H1 (cell line): Measurements from ENCODE around the gene CNGA1. TPM values are rescaled to one million over a fixed set of nuclear protein-coding genes. Genes with fewer than 3 reads are reported as not detected.

ENCODE experiments used
- CTCF ChIA-PET: fragments of 300-600 bp; sonication (Branson Sonifier 250); formaldehyde crosslinking; loops from one replicate; lab custom pipeline; 2021; ENCODE audit not compliant: partially characterized antibody; lab: Charles Lee
- POLR2A ChIA-PET: fragments of 300-600 bp; sonication (Branson Sonifier 250); formaldehyde crosslinking; loops from one replicate; lab custom pipeline; 2021; ENCODE audit warnings: inconsistent platforms; ENCODE audit not compliant: partially characterized antibody; lab: Charles Lee
- DNase-seq, 2 experiments: peaks; one replicate each; pipeline versions ENCODE4 v3.0.0 to v3.0.0-alpha.2; 2010 to 2022; ENCODE audit warnings: low spot score in 2 of 2, low read depth in 1 of 2, mixed read lengths in 1 of 2
- FAIRE-seq: peaks from 2 replicates; lab custom pipeline; 2011; peaks lifted over from hg19 to GRCh38; lab: Jason Lieb, UNC
- H2AFZ ChIP-seq: 2 replicates; pipeline ENCODE4 v1.8.1; 2012; ENCODE audit warnings: low read length, inconsistent platforms
- H2AK5ac ChIP-seq: 2 replicates; pipeline ENCODE4 v1.6.1; 2013; ENCODE audit warnings: low read depth, low read length
- H2BK120ac ChIP-seq: replicated peaks from 2 replicates; pipeline ENCODE3; 2013; ENCODE audit warnings: low read depth, low read length, inconsistent platforms
- H2BK12ac ChIP-seq: 2 replicates; pipeline ENCODE4 v1.6.1; 2013; ENCODE audit warnings: low read depth, low read length
- H2BK15ac ChIP-seq: 2 replicates; pipeline ENCODE4 v1.6.1; 2013; ENCODE audit warnings: low read length
- H2BK20ac ChIP-seq: 2 replicates; pipeline ENCODE4 v1.6.1; 2013; ENCODE audit warnings: low read length
- H2BK5ac ChIP-seq: 2 replicates; pipeline ENCODE4 v1.6.1; 2013; ENCODE audit warnings: low read depth, low read length
- H3K14ac ChIP-seq: 2 replicates; pipeline ENCODE4 v1.6.1; 2013; ENCODE audit warnings: inconsistent platforms; ENCODE audit not compliant: insufficient read length
- H3K18ac ChIP-seq: 2 replicates; pipeline ENCODE4 v1.6.1; 2013; ENCODE audit warnings: low read length; ENCODE audit errors: extremely low read depth
- H3K23ac ChIP-seq: 2 replicates; pipeline ENCODE4 v1.6.1; 2013; ENCODE audit warnings: inconsistent platforms; ENCODE audit not compliant: insufficient read length
- H3K23me2 ChIP-seq: 2 replicates; pipeline ENCODE4 v1.6.1; 2013; ENCODE audit warnings: low read depth, low read length
- H3K27ac ChIP-seq: 2 replicates; pipeline ENCODE4 v1.6.1; 2011; ENCODE audit warnings: low read depth, low read length, inconsistent platforms
- H3K27me3 ChIP-seq, 4 experiments: replicated peaks in 1 of 4; 1 replicate in 1 of 4; 2 replicates in 3 of 4; pipeline versions ENCODE4 v1.6.1 to v1.8.1; 2011 to 2013; ENCODE audit warnings: low read length in 3 of 4, mild to moderate bottlenecking in 3 of 4, inconsistent platforms in 2 of 4, mixed read lengths in 2 of 4, moderate library complexity in 1 of 4; ENCODE audit not compliant: control insufficient read depth in 3 of 4, insufficient read depth in 3 of 4; ENCODE audit errors: extremely low read depth in 1 of 4
- H3K36me3 ChIP-seq, 4 experiments: 2 replicates each; pipeline versions ENCODE4 v1.6.1 to v1.8.1; 2011 to 2013; ENCODE audit warnings: mild to moderate bottlenecking in 4 of 4, low read length in 3 of 4, moderate library complexity in 2 of 4, control low read depth in 1 of 4, inconsistent platforms in 1 of 4; ENCODE audit not compliant: insufficient read depth in 4 of 4, control insufficient read depth in 2 of 4
- H3K4ac ChIP-seq: replicated peaks from 2 replicates; pipeline ENCODE3; 2013; ENCODE audit warnings: low read length, low read depth, mixed read lengths, inconsistent platforms; ENCODE audit not compliant: insufficient read length
- H3K4me1 ChIP-seq, 4 experiments: replicated peaks in 1 of 4; 1 replicate in 1 of 4; 2 replicates in 3 of 4; pipeline versions ENCODE4 v1.6.1 to v1.8.1; 2011 to 2013; ENCODE audit warnings: low read length in 3 of 4, inconsistent platforms in 2 of 4, mixed read lengths in 1 of 4; ENCODE audit not compliant: insufficient read depth in 4 of 4, control insufficient read depth in 3 of 4
- H3K4me2 ChIP-seq, 2 experiments: 2 replicates each; pipeline versions ENCODE4 v1.6.1 to v1.8.1; 2011 to 2013; ENCODE audit warnings: low read depth in 2 of 2, low read length in 2 of 2, control low read depth in 1 of 2, inconsistent platforms in 1 of 2, mild to moderate bottlenecking in 1 of 2; ENCODE audit not compliant: insufficient read depth in 1 of 2
- H3K4me3 ChIP-seq, 4 experiments: fragments of 200-600, 300-600 bp in 1 of 4; sonication (generic), shearing (Covaris generic), sonication (Bioruptor Twin) in 1 of 4; 2 replicates each; pipeline versions ENCODE4 v1.5.1 to v1.8.1; 2011 to 2016; ENCODE audit warnings: low read length in 4 of 4, low read depth in 3 of 4, control low read depth in 2 of 4, inconsistent platforms in 2 of 4, mild to moderate bottlenecking in 2 of 4, mixed read lengths in 1 of 4, moderate library complexity in 1 of 4; ENCODE audit not compliant: insufficient read depth in 2 of 4; ENCODE audit errors: extremely low read depth in 1 of 4
- H3K56ac ChIP-seq: replicated peaks from 2 replicates; pipeline ENCODE3; 2013; ENCODE audit warnings: low read depth, mild to moderate bottlenecking, mixed read lengths, low read length, inconsistent platforms; ENCODE audit not compliant: insufficient read length
- H3K79me1 ChIP-seq: 2 replicates; pipeline ENCODE4 v1.6.1; 2013; ENCODE audit warnings: low read depth, low read length, control low read depth
- H3K79me2 ChIP-seq, 2 experiments: 2 replicates each; pipeline versions ENCODE4 v1.6.1 to v1.8.1; 2012 to 2013; ENCODE audit warnings: low read length in 2 of 2, mild to moderate bottlenecking in 2 of 2, inconsistent platforms in 1 of 2; ENCODE audit not compliant: insufficient read depth in 2 of 2, control insufficient read depth in 1 of 2
- H3K9ac ChIP-seq, 4 experiments: replicated peaks in 1 of 4; 1 replicate in 1 of 4; 2 replicates in 3 of 4; pipeline versions ENCODE4 v1.6.1 to v1.8.1; 2011 to 2013; ENCODE audit warnings: low read depth in 3 of 4, low read length in 3 of 4, control low read depth in 2 of 4, mild to moderate bottlenecking in 2 of 4, moderate library complexity in 2 of 4, inconsistent platforms in 1 of 4; ENCODE audit errors: extremely low read depth in 1 of 4
- H3K9me3 ChIP-seq, 2 experiments: 2 replicates each; pipeline versions ENCODE4 v1.6.1 to v1.8.1; 2012 to 2013; ENCODE audit warnings: mild to moderate bottlenecking in 2 of 2, moderate library complexity in 2 of 2, control low read depth in 1 of 2, inconsistent platforms in 1 of 2, low read depth in 1 of 2, low read length in 1 of 2, mixed read lengths in 1 of 2; ENCODE audit not compliant: insufficient read depth in 2 of 2
- H4K20me1 ChIP-seq, 2 experiments: replicated peaks in 1 of 2; 2 replicates each; pipeline versions ENCODE3 to v1.8.1; 2011 to 2013; ENCODE audit warnings: inconsistent platforms in 2 of 2, low read length in 2 of 2, mild to moderate bottlenecking in 1 of 2; ENCODE audit not compliant: insufficient read depth in 2 of 2, control insufficient read depth in 1 of 2
- H4K5ac ChIP-seq: 2 replicates; pipeline ENCODE4 v1.6.1; 2013; ENCODE audit warnings: low read length, low read depth, mixed read lengths, inconsistent platforms; ENCODE audit not compliant: insufficient read length
- H4K8ac ChIP-seq: 2 replicates; pipeline ENCODE4 v1.8.0; 2013; ENCODE audit warnings: mild to moderate bottlenecking, moderate library complexity, low read length, inconsistent platforms; ENCODE audit not compliant: insufficient read depth; ENCODE audit errors: extremely low read depth
- H4K91ac ChIP-seq: replicated peaks from 2 replicates; pipeline ENCODE3; 2013; ENCODE audit warnings: low read length, mixed read lengths, inconsistent platforms; ENCODE audit not compliant: insufficient read length
- ASH2L ChIP-seq: fragments of 200-600, 300-600 bp; sonication (generic); IDR thresholded peaks from one replicate; pipeline ENCODE4 v1.7.1; 2017; ENCODE audit warnings: low read length
- CHD2 ChIP-seq: IDR thresholded peaks from 2 replicates; pipeline ENCODE4 v1.6.1; 2012; ENCODE audit warnings: low read length, improper control_type of control experiment
- GABPA ChIP-seq: IDR thresholded peaks from 2 replicates; pipeline ENCODE4 v1.6.1; 2011; ENCODE audit warnings: mild to moderate bottlenecking, low read length, moderate library complexity, borderline replicate concordance; ENCODE audit not compliant: insufficient read depth
- GTF2F1 ChIP-seq: IDR thresholded peaks from 2 replicates; pipeline ENCODE4 v1.6.1; 2012; ENCODE audit warnings: low read depth, low read length, improper control_type of control experiment, borderline replicate concordance
- RXRA ChIP-seq: IDR thresholded peaks from 2 replicates; pipeline ENCODE4 v1.6.1; 2011; ENCODE audit warnings: low read depth, mild to moderate bottlenecking, low read length, moderate library complexity; ENCODE audit not compliant: insufficient read depth
- SP1 ChIP-seq: IDR thresholded peaks from 2 replicates; pipeline ENCODE4 v1.6.1; 2011; ENCODE audit warnings: low read depth, low read length
- TAF7 ChIP-seq: optimal IDR thresholded peaks from 2 replicates; pipeline ENCODE3; 2011; ENCODE audit warnings: low read depth, mild to moderate bottlenecking, inconsistent platforms, low read length, moderate library complexity, borderline replicate concordance
- TEAD4 ChIP-seq: IDR thresholded peaks from 2 replicates; pipeline ENCODE4 v1.6.1; 2012; ENCODE audit warnings: low read depth, low read length, inconsistent platforms, mixed read lengths
- WGBS, 2 experiments: shearing (Covaris generic) in 1 of 2; methylation state at CpG; one replicate each; pipeline versions ENCODE4 v1.1.6 to v1.1.7; 2013 to 2015; ENCODE audit warnings: low lambda C conversion rate in 2 of 2, mixed read lengths in 2 of 2, inconsistent platforms in 1 of 2, low coverage in 1 of 2, missing lambda C conversion rate in 1 of 2; ENCODE audit not compliant: insufficient replicate concordance in 2 of 2, insufficient coverage in 1 of 2, insufficient read length in 1 of 2; ENCODE audit errors: extremely low coverage in 1 of 2, missing lambda C conversion rate in 1 of 2; 5-methylcytosine and 5-hydroxymethylcytosine counted together
- polyA plus RNA-seq, 7 experiments: library from polyadenylated mRNA; depleted of rRNA in 3 of 7; stranded (reverse) in 5 of 7; unstranded in 2 of 7; fragments of >200 nt in 5 of 7; fragments of 200-250 nt in 2 of 7; gene quantifications; 1 replicate in 5 of 7; 2 replicates in 1 of 7; 4 replicates in 1 of 7; pipeline versions ENCODE4 v1.2.1 to v1.2.3, GENCODE V29; 2011 to 2013; ENCODE audit warnings: missing spikeins in 2 of 7, mixed read lengths in 2 of 7
- total RNA-seq: library from RNA; stranded (reverse); fragmentation: NEBNext Ultra II Directional; extraction: Animal tissue kit (Norgen Biotek cat#: 25700); gene quantifications from 2 replicates; pipeline ENCODE4 v1.2.1, GENCODE V29; 2021

Gene CNGA1
- total and polyA plus RNA-seq, 2 of the 8 experiments (the other 6 are each of a cell fraction or from before 2014, with no cell fraction given), result 0.17 to 0.54 TPM

DNA sequence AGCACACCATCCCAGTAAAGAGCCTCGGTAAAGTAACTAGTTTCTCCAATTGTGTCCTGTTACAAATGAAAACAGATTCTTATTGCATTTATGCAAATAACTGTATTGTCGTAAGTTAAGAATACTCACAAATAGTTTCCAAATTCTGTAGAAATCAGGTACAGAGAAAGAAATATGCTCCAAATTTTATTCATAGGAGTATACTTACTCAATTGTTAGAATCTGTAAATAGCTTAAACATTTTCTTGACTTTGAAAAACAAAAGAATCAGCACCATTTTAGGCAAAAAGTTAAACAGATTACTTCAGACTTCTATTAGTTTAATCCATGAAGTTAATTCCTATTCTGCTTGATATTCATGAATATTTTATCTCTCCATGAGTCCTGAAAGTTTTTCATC lies 10.7 kb downstream of the CNGA1 start:
- Histone ChIP-seq H4K8ac (no peak overlapping the region), H3K23me2 (no peaks in the 10 kb centered on the region), H3K14ac (no peak overlapping the region), H3K9me3 (peaks cover 32 to 60% of the 10 kb centered on the region in 2 experiments), H3K27ac (no peak overlapping the region), H2AFZ (no peak overlapping the region), H3K23ac (no peak overlapping the region), H3K9ac (no peak overlapping the region), H3K18ac (no peak overlapping the region), H2BK15ac (no peak overlapping the region), H3K4me1 (no peaks in the 10 kb centered on the region), H2BK120ac (no peak overlapping the region), H3K79me2 (no peaks in the 10 kb centered on the region), H4K5ac (no peak overlapping the region), H3K4me3 (no peak overlapping the region), H2AK5ac (no peak overlapping the region), H3K4me2 (no peak overlapping the region), H4K91ac (no peak overlapping the region), H3K27me3 (no peaks in the 10 kb centered on the region), H4K20me1 (no peaks in the 10 kb centered on the region), H2BK5ac (no peak overlapping the region), H3K56ac (no peak overlapping the region), H3K79me1 (no peaks in the 10 kb centered on the region), H2BK12ac (no peak overlapping the region), H3K4ac (no peak overlapping the region), H2BK20ac (no peak overlapping the region), H3K36me3 (peaks cover 0 to 20% (median 2%) of the 10 kb centered on the region in 4 experiments; a peak in 1 of 8 replicates)
- FAIRE-seq (no peak), DNase-seq (no peak)
- ChIA-PET CTCF (no interaction called here), POLR2A (no interaction called here)
- 100% methylated on average over 2 of the region's 2 CpGs; no CpG with 5 or more reads in 1 of the 2 experiments for WGBS, 2 experiments
- TF ChIP-seq TAF7, result no peak
- no peak for TF ChIP-seq GABPA
- no peak for TF ChIP-seq RXRA
- TF ChIP-seq SP1, result no peak
- TF ChIP-seq GTF2F1, result no peak
- no peak for TF ChIP-seq TEAD4
- no peak for TF ChIP-seq ASH2L
- no peak for TF ChIP-seq CHD2
